ENCODE results near the gene PEX6. TPM values are rescaled to one million over a fixed set of nuclear protein-coding genes. Genes with fewer than 3 reads are reported as not detected.
A peak's percentile ranks its signal among the peaks of the same experiment; 100 is the strongest.

The PEX6 gene
- 31.2 to 32.9 TPM (median 32.3 TPM) in 3 replicates for total RNA-seq

- Mint-ChIP-seq H3K4me1 (peaks cover 25% of the 10 kb centered on the region), H3K27me3 (ENCODE audit: low read depth) (no peaks in the 10 kb centered on the region), H3K27ac (peak within 1 kb of the TSS; percentile 95), H3K36me3 (peaks cover 2% of the 10 kb centered on the region), H3K4me3 (peak within 1 kb of the TSS; percentile 85), H3K9me3 (no peaks in the 10 kb centered on the region)
- peak; percentile 79 to 88 for DNase-seq (ENCODE audit: low spot score in 2 of 2, unreplicated experiment in 2 of 2)
- no peak for TF ChIP-seq CTCF (IDR thresholded peaks at IDR 0.05; ENCODE audit: unreplicated experiment)
Observed at GRCh38 chr6:42978839-42979522, at the start of gene PEX6. Gene PEX6 (minus strand): TSS chr6:42979181. CDS start chr6:42979150, 31 bp downstream.

GRCh38 chr6:43026365-43026764 is 47.4 kb upstream of the PEX6 start:
- Mint-ChIP-seq H3K9me3 (no peaks in the 10 kb centered on the region), H3K4me1 (peaks cover 2% of the 10 kb centered on the region), H3K4me3 (no peak overlapping the region), H3K36me3 (peaks cover 27% of the 10 kb centered on the region), H3K27me3 (ENCODE audit: low read depth) (no peaks in the 10 kb centered on the region), H3K27ac (no peak overlapping the region)
- no peak for DNase-seq (ENCODE audit: low spot score in 2 of 2, unreplicated experiment in 2 of 2)
- no peak for TF ChIP-seq CTCF (IDR thresholded peaks at IDR 0.05; ENCODE audit: unreplicated experiment)

GRCh38 chr6:43024436-43024835 is 45.5 kb upstream of the PEX6 start:
- no peak for DNase-seq (ENCODE audit: low spot score in 2 of 2, unreplicated experiment in 2 of 2)

GRCh38 chr6:43021270-43022047 is 42.5 kb upstream of the PEX6 start, which contains the start of gene RRP36:
Gene RRP36 (plus strand): TSS chr6:43021623. CDS start chr6:43021655, 32 bp downstream.
- Mint-ChIP-seq H3K27ac (peak within 1 kb of the TSS; percentile 96), H3K4me1 (peaks cover 4% of the 10 kb centered on the region), H3K27me3 (ENCODE audit: low read depth) (no peaks in the 10 kb centered on the region), H3K4me3 (peak within 1 kb of the TSS; percentile 95), H3K9me3 (no peaks in the 10 kb centered on the region), H3K36me3 (peaks cover 24% of the 10 kb centered on the region)
- no peak for TF ChIP-seq CTCF (IDR thresholded peaks at IDR 0.05; ENCODE audit: unreplicated experiment)
- peak; percentile 54 to 79 for DNase-seq (ENCODE audit: low spot score in 2 of 2, unreplicated experiment in 2 of 2)

More at GRCh38 chr6:43024436-43024835, 45.5 kb upstream of the PEX6 start:
- no peaks in the 10 kb centered on the region for H3K27me3 Mint-ChIP-seq (ENCODE audit: low read depth)
- peaks cover 2% of the 10 kb centered on the region for H3K4me1 Mint-ChIP-seq
- peaks cover 20% of the 10 kb centered on the region for H3K36me3 Mint-ChIP-seq
- H3K9me3 Mint-ChIP-seq, result no peaks in the 10 kb centered on the region
- no peak for TF ChIP-seq CTCF (IDR thresholded peaks at IDR 0.05; ENCODE audit: unreplicated experiment)
- no peak overlapping the region for H3K4me3 Mint-ChIP-seq
- H3K27ac Mint-ChIP-seq, result peak overlapping the region; percentile 20

GRCh38 chr6:43020847-43021246 is 41.9 kb upstream of the PEX6 start:
- H3K27me3 Mint-ChIP-seq (ENCODE audit: low read depth), result no peaks in the 10 kb centered on the region
- peaks cover 10% of the 10 kb centered on the region for H3K4me1 Mint-ChIP-seq
- peaks cover 22% of the 10 kb centered on the region for H3K36me3 Mint-ChIP-seq
- DNase-seq (ENCODE audit: low spot score in 2 of 2, unreplicated experiment in 2 of 2), result no peak
- H3K27ac Mint-ChIP-seq, result peak overlapping the region; percentile 77
- no peak for TF ChIP-seq CTCF (IDR thresholded peaks at IDR 0.05; ENCODE audit: unreplicated experiment)
- H3K9me3 Mint-ChIP-seq, result no peaks in the 10 kb centered on the region
- peak overlapping the region; percentile 95 for H3K4me3 Mint-ChIP-seq
